HG02970 (cell line): ENCODE measurements around the gene ESPL1.

Source experiments
- ATAC-seq: cut with Tn5 transposase; IDR thresholded peaks from one replicate; pipeline ENCODE4 v1.9.1; 2021; ENCODE audit warnings: mild to moderate bottlenecking, moderate library complexity, moderate number of reproducible peaks; ENCODE audit not compliant: unreplicated experiment, low FRiP score

ESPL1 gene

GRCh38 chr12:53267999-53268629 is at the start of gene ESPL1:
ESPL1 (plus strand) TSS chr12:53268299; CDS start chr12:53268767, 468 bp downstream.
- ATAC-seq, result peak; percentile 78

GRCh38 chr12:53218551-53219291 is 49.4 kb upstream of the ESPL1 start:
- ATAC-seq, result no peak

GRCh38 chr12:53219292-53219955 is 48.7 kb upstream of the ESPL1 start:
- ATAC-seq, result no peak

GRCh38 chr12:53219956-53220693 is 48.0 kb upstream of the ESPL1 start:
- ATAC-seq, result peak; percentile 25

GRCh38 chr12:53220694-53221202 is 47.4 kb upstream of the ESPL1 start:
- peak; percentile 47 for ATAC-seq

GRCh38 chr12:53221203-53222080 is 46.7 kb upstream of the ESPL1 start:
- ATAC-seq, result peak; percentile 35

GRCh38 chr12:53222170-53222721 is 45.9 kb upstream of the ESPL1 start:
- ATAC-seq, result no peak

- ATAC-seq, result no peak
Observed at GRCh38 chr12:53222806-53223261, 45.3 kb upstream of the ESPL1 start.

GRCh38 chr12:53223389-53224060 is 44.6 kb upstream of the ESPL1 start:
- ATAC-seq, result no peak

GRCh38 chr12:53224061-53224896 is 43.8 kb upstream of the ESPL1 start:
- no peak for ATAC-seq

- no peak for ATAC-seq
Observed at GRCh38 chr12:53224897-53225634, 43.0 kb upstream of the ESPL1 start.

- ATAC-seq, result no peak
Observed at GRCh38 chr12:53225635-53226424, 42.3 kb upstream of the ESPL1 start.

GRCh38 chr12:53226815-53227214 is 41.3 kb upstream of the ESPL1 start:
- no peak for ATAC-seq

GRCh38 chr12:53227341-53227740 is 40.8 kb upstream of the ESPL1 start:
- ATAC-seq, result no peak

GRCh38 chr12:53227836-53228235 is 40.3 kb upstream of the ESPL1 start:
- no peak for ATAC-seq

- no peak for ATAC-seq
Observed at GRCh38 chr12:53229454-53229853, 38.6 kb upstream of the ESPL1 start.
